Endothelial cell (in vitro differentiated cells): ENCODE measurements around the gene SYT2. TPM values are rescaled to one million over a fixed set of nuclear protein-coding genes. Genes with fewer than 3 reads are reported as not detected.
"Not testable (repeated sequence)": the region's sequence is repeated elsewhere in the genome, so short reads cannot be mapped to it uniquely, and the experiment has no call there.

Experiments
- DNase-seq: peaks from one replicate; pipeline ENCODE4 v3.0.0; 2021; ENCODE audit warnings: low spot score
- H3K27ac Mint-ChIP-seq: one replicate; pipeline ENCODE4 v1.8.0; 2021; ENCODE audit warnings: mixed read lengths, inconsistent platforms; ENCODE audit not compliant: unreplicated experiment
- H3K27me3 Mint-ChIP-seq: one replicate; pipeline ENCODE4 v1.8.0; 2021; ENCODE audit warnings: mild to moderate bottlenecking, moderate library complexity, mixed read lengths, inconsistent platforms; ENCODE audit not compliant: unreplicated experiment
- H3K36me3 Mint-ChIP-seq: one replicate; pipeline ENCODE4 v1.8.0; 2021; ENCODE audit warnings: mild to moderate bottlenecking, low read depth, mixed read lengths, inconsistent platforms; ENCODE audit not compliant: unreplicated experiment
- H3K4me1 Mint-ChIP-seq: one replicate; pipeline ENCODE4 v1.8.0; 2021; ENCODE audit warnings: mild to moderate bottlenecking, mixed read lengths, inconsistent platforms; ENCODE audit not compliant: unreplicated experiment
- H3K4me3 Mint-ChIP-seq: one replicate; pipeline ENCODE4 v1.8.0; 2021; ENCODE audit warnings: mild to moderate bottlenecking, mixed read lengths, inconsistent platforms; ENCODE audit not compliant: unreplicated experiment
- H3K9me3 Mint-ChIP-seq: one replicate; pipeline ENCODE4 v1.8.0; 2021; ENCODE audit warnings: mixed read lengths, inconsistent platforms; ENCODE audit not compliant: unreplicated experiment
- total RNA-seq: library from RNA; stranded (reverse); fragmentation: NEBNext Ultra II Directional; extraction: Animal tissue kit (Norgen Biotek cat#: 25700); gene quantifications from one replicate; pipeline ENCODE4 v1.2.1, GENCODE V29; 2021; ENCODE audit not compliant: unreplicated experiment
- TF ChIP-seq, protein P1 (sequence below): fragments of 200-600 bp; sonication (generic); IDR thresholded peaks from one replicate; pipeline ENCODE4 v1.5.0; 2021; ENCODE audit warnings: antibody characterized with exemption; ENCODE audit not compliant: unreplicated experiment

SYT2 gene
- total RNA-seq, 1 donor from 2014 or later: 0.33 TPM

DNA sequence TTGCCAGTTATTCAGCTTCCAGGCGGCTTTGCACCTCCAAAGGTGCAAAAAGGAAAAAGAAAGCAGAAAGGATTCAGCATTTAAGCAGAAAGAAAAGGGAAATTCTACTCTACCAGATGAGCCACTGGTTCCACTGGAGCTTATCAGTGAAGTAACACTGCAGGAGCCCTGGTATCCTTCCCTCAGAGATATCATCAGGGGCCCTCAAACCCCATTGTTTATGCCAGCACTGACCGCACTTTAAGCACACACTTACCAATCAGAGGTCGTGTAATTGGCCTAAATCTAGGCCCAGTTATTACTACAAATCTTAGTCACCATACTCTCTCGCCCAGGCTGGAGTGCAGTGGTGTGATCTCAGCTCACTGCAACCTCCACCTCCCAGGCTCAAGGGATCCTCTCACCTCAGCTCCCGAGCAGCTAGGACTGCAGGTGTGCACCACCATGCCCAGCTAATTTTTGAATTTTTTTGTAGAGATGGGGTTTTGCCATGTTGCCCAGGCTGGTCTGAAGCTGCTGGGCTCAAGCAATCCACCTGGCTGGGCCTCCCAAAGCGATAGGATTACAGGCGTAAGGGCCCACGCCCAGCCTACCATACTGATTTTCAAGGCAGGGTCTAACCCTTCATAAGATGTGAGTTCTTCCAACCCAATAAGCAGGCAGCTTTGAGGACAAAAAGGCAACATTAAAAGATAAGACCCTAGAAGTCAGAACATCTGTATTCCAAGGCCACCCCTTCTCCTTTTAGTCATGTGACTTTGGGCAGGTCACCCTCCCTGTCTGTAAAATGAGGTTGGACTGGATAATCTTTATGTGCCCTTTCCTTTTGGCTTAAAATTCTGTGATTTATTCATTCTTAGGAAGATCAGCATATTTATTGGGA is 125.3 kb downstream of the SYT2 start:
- no peak for DNase-seq
- Mint-ChIP-seq H3K9me3 (no peaks in the 10 kb centered on the region), H3K27me3 (no peaks in the 10 kb centered on the region), H3K4me1 (peaks cover 31% of the 10 kb centered on the region), H3K4me3 (no peak overlapping the region), H3K27ac (no peak overlapping the region), H3K36me3 (no peaks in the 10 kb centered on the region)
- TF ChIP-seq, protein P1, sequence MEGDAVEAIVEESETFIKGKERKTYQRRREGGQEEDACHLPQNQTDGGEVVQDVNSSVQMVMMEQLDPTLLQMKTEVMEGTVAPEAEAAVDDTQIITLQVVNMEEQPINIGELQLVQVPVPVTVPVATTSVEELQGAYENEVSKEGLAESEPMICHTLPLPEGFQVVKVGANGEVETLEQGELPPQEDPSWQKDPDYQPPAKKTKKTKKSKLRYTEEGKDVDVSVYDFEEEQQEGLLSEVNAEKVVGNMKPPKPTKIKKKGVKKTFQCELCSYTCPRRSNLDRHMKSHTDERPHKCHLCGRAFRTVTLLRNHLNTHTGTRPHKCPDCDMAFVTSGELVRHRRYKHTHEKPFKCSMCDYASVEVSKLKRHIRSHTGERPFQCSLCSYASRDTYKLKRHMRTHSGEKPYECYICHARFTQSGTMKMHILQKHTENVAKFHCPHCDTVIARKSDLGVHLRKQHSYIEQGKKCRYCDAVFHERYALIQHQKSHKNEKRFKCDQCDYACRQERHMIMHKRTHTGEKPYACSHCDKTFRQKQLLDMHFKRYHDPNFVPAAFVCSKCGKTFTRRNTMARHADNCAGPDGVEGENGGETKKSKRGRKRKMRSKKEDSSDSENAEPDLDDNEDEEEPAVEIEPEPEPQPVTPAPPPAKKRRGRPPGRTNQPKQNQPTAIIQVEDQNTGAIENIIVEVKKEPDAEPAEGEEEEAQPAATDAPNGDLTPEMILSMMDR: no peak

GRCh38 chr1:202582350-202582749 is 127.9 kb downstream of the SYT2 start:
- not testable (repeated sequence) for DNase-seq, H3K27ac Mint-ChIP-seq, H3K9me3 Mint-ChIP-seq, H3K36me3 Mint-ChIP-seq, H3K27me3 Mint-ChIP-seq, H3K4me3 Mint-ChIP-seq
- H3K4me1 Mint-ChIP-seq: peaks cover 26% of the 10 kb centered on the region

GRCh38 chr1:202580619-202581018 is 129.6 kb downstream of the SYT2 start:
- Mint-ChIP-seq H3K4me1 (peaks cover 16% of the 10 kb centered on the region), H3K27me3 (peaks cover 2% of the 10 kb centered on the region), H3K27ac (no peak overlapping the region), H3K4me3 (no peak overlapping the region), H3K36me3 (no peaks in the 10 kb centered on the region), H3K9me3 (no peaks in the 10 kb centered on the region)
- TF ChIP-seq, protein P1: no peak
- DNase-seq: no peak

- no peak for DNase-seq
- Mint-ChIP-seq H3K27ac (no peak overlapping the region), H3K9me3 (no peaks in the 10 kb centered on the region), H3K27me3 (peaks cover 2% of the 10 kb centered on the region), H3K36me3 (no peaks in the 10 kb centered on the region), H3K4me3 (no peak overlapping the region), H3K4me1 (peaks cover 13% of the 10 kb centered on the region)
- TF ChIP-seq, protein P1: no peak
These were observed 130.4 kb downstream of the SYT2 start for GRCh38 chr1:202579806-202580205.

GRCh38 chr1:202578565-202578964 is 131.7 kb downstream of the SYT2 start:
- no peak for DNase-seq
- Mint-ChIP-seq H3K27me3 (peaks cover 3% of the 10 kb centered on the region), H3K4me3 (no peak overlapping the region), H3K4me1 (peaks cover 4% of the 10 kb centered on the region), H3K27ac (no peak overlapping the region), H3K36me3 (no peaks in the 10 kb centered on the region), H3K9me3 (no peaks in the 10 kb centered on the region)
- TF ChIP-seq, protein P1: no peak
